HG02588 (cell line): Measurements from ENCODE around the gene DLL4.

Experiments used
- ATAC-seq: cut with Tn5 transposase; IDR thresholded peaks from one replicate; pipeline ENCODE4 v1.9.1; 2021; ENCODE audit warnings: mild to moderate bottlenecking, moderate library complexity; ENCODE audit not compliant: unreplicated experiment

Gene DLL4

DNA sequence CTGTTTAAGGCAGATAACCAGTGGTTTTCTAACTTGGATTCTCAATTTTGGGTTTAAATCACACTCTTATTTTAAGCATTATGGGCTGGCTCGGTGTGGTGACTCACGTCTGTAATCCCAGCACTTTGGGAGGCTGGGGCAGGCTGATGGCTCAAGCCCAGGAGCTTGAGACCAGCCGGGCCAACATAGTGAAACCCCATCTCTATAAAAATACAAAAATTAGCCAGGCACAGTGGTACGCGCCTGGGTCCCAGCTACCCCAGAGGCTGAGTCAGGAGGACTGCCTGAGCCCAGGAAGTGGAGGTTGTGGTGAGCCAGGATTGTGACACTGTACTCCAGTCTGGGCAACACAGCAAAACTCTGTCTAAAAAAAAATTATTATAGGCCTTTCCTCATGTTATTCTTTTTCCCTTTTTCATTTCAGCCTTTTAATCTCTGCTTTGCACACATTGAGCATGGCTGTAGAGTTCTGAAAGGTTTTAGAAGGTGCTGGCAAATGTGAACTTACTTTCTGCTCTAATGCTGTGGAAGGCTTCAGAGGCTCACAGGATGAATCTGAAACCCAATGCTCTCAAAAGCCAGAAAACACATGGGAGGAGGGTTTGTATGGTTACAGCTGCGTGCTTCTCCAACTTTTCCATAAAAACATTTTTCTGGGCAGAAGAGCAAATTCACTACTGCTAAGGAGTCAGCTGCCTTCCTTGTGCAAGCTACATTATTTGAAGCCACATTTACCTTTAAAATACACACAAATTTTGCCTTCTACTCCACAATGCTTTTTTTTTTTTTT, 56.6 kb downstream of the DLL4 start:
- ATAC-seq = no peak

DNA sequence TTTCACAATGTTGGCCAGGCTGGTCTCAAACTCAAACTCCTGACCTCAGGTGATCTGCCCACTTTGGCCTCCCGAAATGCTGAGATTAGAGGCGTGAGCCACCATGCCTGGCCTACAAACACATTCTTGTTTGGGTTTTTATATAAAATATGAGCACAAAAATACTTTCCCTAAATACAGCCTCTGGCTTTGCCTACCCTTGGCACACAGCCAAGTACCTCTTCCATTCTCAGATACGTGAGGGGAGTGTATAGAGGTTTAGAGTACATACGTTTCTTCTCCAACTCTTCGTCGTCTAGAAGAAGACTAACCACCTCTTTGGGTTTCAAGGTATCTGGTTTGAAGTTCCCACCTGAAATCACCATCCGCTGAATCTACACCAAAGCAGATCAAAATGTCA, 57.7 kb downstream of the DLL4 start:
- no peak for ATAC-seq

DNA sequence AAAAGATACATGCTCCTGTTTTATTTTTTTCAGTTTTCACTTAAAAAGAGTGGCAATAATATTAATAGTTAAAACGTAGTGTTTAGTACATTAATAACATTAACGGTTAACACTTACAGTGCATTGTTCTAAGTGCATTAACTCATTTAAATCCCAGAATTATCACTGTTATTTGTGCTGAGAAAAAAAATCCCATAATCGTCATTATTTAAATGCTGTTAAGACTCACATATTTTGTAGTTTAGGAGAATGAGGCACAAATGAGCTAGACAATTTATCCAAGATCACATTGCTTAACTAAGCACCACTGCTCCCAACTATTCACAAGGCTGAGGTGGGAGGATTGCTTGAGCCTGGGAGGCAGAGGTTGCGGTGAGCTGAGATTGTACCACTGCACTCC, 59.0 kb downstream of the DLL4 start:
- no peak for ATAC-seq
